Thyroid gland (tissue), 4 donors: ENCODE measurements around the gene MYH7B.

Experiments used
- CTCF ChIP-seq, 6 experiments: fragments of 200-600 bp in 3 of 6; fragments of 450-650 bp in 3 of 6; sonication (generic) in 3 of 6; IDR thresholded peaks; one replicate each; pipeline ENCODE4 v1.5.1; 2016 to 2019; ENCODE audit warnings: antibody characterized with exemption in 6 of 6, mild to moderate bottlenecking in 2 of 6, inconsistent platforms in 1 of 6, moderate library complexity in 1 of 6
- POLR2A ChIP-seq, 2 donors: fragments of 450-650 bp; IDR thresholded peaks; one replicate each; pipeline ENCODE4 v1.6.1; 2017; ENCODE audit warnings: antibody characterized with exemption in 2 of 2, mild to moderate bottlenecking in 2 of 2, moderate library complexity in 1 of 2

- TF ChIP-seq CTCF (IDR thresholded peaks at IDR 0.05) (no peak), POLR2A (IDR thresholded peaks at IDR 0.05) (no peak)
Observed at GRCh38 chr20:34921436-34921835, 34.2 kb upstream of the MYH7B start.
